ENCODE results near the gene TMEM11.

Gene TMEM11

GRCh38 chr17:21185061-21185460 is 28.9 kb downstream of the TMEM11 start:
- Histone ChIP-seq H4K20me1 (ENCODE audit: control insufficient read depth, insufficient read depth, low read depth, low read length) (no peaks in the 10 kb centered on the region), H3K79me2 (ENCODE audit: control insufficient read depth, low read length) (no peaks in the 10 kb centered on the region), H3K4me1 (ENCODE audit: control insufficient read depth, low read length) (no peaks in the 10 kb centered on the region), H3F3A (ENCODE audit: control insufficient read depth, insufficient read depth) (no peaks in the 10 kb centered on the region), H3K9me2 (replicated peaks; ENCODE audit: control insufficient read depth, low read length) (no peaks in the 10 kb centered on the region), H3K4me3 (ENCODE audit: low read length) (no peak overlapping the region), H3K9me3 (ENCODE audit: control insufficient read depth, insufficient read depth, low read length) (no peaks in the 10 kb centered on the region), H3K27me3 (ENCODE audit: control insufficient read depth, low read length) (no peaks in the 10 kb centered on the region), H3K27ac (ENCODE audit: low read depth, low read length) (no peak overlapping the region), H3K4me2 (ENCODE audit: low read length) (no peak overlapping the region), H3K36me3 (ENCODE audit: control insufficient read depth, low read length) (no peaks in the 10 kb centered on the region)
- no peak for TF ChIP-seq EZH2phosphoT487 (IDR thresholded peaks at IDR 0.05; ENCODE audit: borderline replicate concordance, low read length)
- no peak for TF ChIP-seq CTCF (IDR thresholded peaks at IDR 0.05; ENCODE audit: low read depth, low read length, poor library complexity, severe bottlenecking)

DNA sequence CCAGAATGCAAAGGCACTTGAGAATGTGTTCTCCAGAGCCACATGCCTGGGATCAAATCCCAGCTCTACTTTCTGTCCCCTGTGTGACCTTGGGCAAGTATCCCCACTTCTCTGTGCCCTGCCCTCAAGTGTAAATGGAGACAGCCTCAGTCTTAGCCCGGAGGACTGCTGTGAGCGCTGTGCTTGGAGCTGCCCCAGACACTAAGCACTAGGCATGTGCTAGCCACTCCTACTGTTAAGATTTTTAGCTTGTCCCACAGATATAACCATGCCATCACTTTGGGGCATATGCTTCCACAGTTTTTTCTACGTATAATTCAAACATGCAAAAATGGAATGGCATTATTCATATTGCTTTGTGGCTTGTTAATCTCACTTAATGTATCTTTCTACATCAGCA is 29.4 kb downstream of the TMEM11 start:
- H3K9me3 ChIP-seq (ENCODE audit: control insufficient read depth, insufficient read depth, low read length): no peaks in the 10 kb centered on the region
- no peaks in the 10 kb centered on the region for H3F3A ChIP-seq (ENCODE audit: control insufficient read depth, insufficient read depth)
- no peaks in the 10 kb centered on the region for H3K27me3 ChIP-seq (ENCODE audit: control insufficient read depth, low read length)
- H4K20me1 ChIP-seq (ENCODE audit: control insufficient read depth, insufficient read depth, low read depth, low read length): no peaks in the 10 kb centered on the region
- TF ChIP-seq EZH2phosphoT487 (IDR thresholded peaks at IDR 0.05; ENCODE audit: borderline replicate concordance, low read length) (no peak), CTCF (IDR thresholded peaks at IDR 0.05; ENCODE audit: low read depth, low read length, poor library complexity, severe bottlenecking) (no peak)
- no peak overlapping the region for H3K4me2 ChIP-seq (ENCODE audit: low read length)
- H3K27ac ChIP-seq (ENCODE audit: low read depth, low read length): no peak overlapping the region
- no peaks in the 10 kb centered on the region for H3K36me3 ChIP-seq (ENCODE audit: control insufficient read depth, low read length)
- no peak overlapping the region for H3K4me3 ChIP-seq (ENCODE audit: low read length)
- H3K4me1 ChIP-seq (ENCODE audit: control insufficient read depth, low read length): no peaks in the 10 kb centered on the region
- H3K9me2 ChIP-seq (replicated peaks; ENCODE audit: control insufficient read depth, low read length): no peaks in the 10 kb centered on the region
- H3K79me2 ChIP-seq (ENCODE audit: control insufficient read depth, low read length): no peaks in the 10 kb centered on the region

GRCh38 chr17:21183468-21183867 is 30.5 kb downstream of the TMEM11 start:
- Histone ChIP-seq H3K36me3 (ENCODE audit: control insufficient read depth, low read length) (no peaks in the 10 kb centered on the region), H3K4me2 (ENCODE audit: low read length) (no peak overlapping the region), H3F3A (ENCODE audit: control insufficient read depth, insufficient read depth) (no peaks in the 10 kb centered on the region), H3K9me2 (replicated peaks; ENCODE audit: control insufficient read depth, low read length) (no peaks in the 10 kb centered on the region), H3K27ac (ENCODE audit: low read depth, low read length) (no peak overlapping the region), H3K9me3 (ENCODE audit: control insufficient read depth, insufficient read depth, low read length) (no peaks in the 10 kb centered on the region), H4K20me1 (ENCODE audit: control insufficient read depth, insufficient read depth, low read depth, low read length) (no peaks in the 10 kb centered on the region), H3K4me1 (ENCODE audit: control insufficient read depth, low read length) (no peaks in the 10 kb centered on the region), H3K4me3 (ENCODE audit: low read length) (no peak overlapping the region), H3K27me3 (ENCODE audit: control insufficient read depth, low read length) (no peaks in the 10 kb centered on the region), H3K79me2 (ENCODE audit: control insufficient read depth, low read length) (no peaks in the 10 kb centered on the region)
- TF ChIP-seq EZH2phosphoT487 (IDR thresholded peaks at IDR 0.05; ENCODE audit: borderline replicate concordance, low read length): no peak
- no peak for TF ChIP-seq CTCF (IDR thresholded peaks at IDR 0.05; ENCODE audit: low read depth, low read length, poor library complexity, severe bottlenecking)
